Body of pancreas (tissue), 4 donors: ENCODE data around the gene CDC42SE2. TPM values are rescaled to one million over a fixed set of nuclear protein-coding genes. Genes with fewer than 3 reads are reported as not detected.

ENCODE experiments used
- ATAC-seq: fragments of 150-250 bp; one replicate; pipeline ENCODE4 v1.9.1; 2016
- DNase-seq, 4 donors: peaks; one replicate each; pipeline ENCODE4 v3.0.0-alpha.2; 2019
- H3K27ac ChIP-seq, 4 donors: fragments of 200-600 bp; sonication (generic); 1 replicate in 3 of 4; 2 replicates in 1 of 4; pipeline versions ENCODE4 v1.5.1 to v1.6.1; 2016 to 2019; ENCODE audit warnings: mild to moderate bottlenecking in 1 of 4, mixed read lengths in 1 of 4, moderate library complexity in 1 of 4
- H3K27me3 ChIP-seq, 2 donors: fragments of 200-600 bp; sonication (generic); one replicate each; pipeline ENCODE4 v1.6.0; 2016; ENCODE audit warnings: mild to moderate bottlenecking in 1 of 2
- H3K36me3 ChIP-seq, 2 donors: fragments of 200-600 bp; sonication (generic); replicated peaks in 1 of 2; 2 replicates each; pipeline ENCODE4 v1.5.1; 2016; ENCODE audit warnings: low read depth in 2 of 2; ENCODE audit not compliant: insufficient read depth in 1 of 2
- H3K4me1 ChIP-seq: fragments of 200-600 bp; sonication (generic); one replicate; pipeline ENCODE4 v1.6.0; 2016
- H3K4me3 ChIP-seq, 2 donors: fragments of 200-600 bp; sonication (generic); 1 replicate in 1 of 2; 2 replicates in 1 of 2; pipeline ENCODE4 v1.5.1; 2016 to 2019
- H3K9me3 ChIP-seq, 3 donors: fragments of 200-600 bp; sonication (generic); 1 replicate in 2 of 3; 2 replicates in 1 of 3; pipeline ENCODE4 v1.5.1; 2016
- POLR2A ChIP-seq, 3 donors: fragments of 450-650 bp; IDR thresholded peaks; one replicate each; pipeline ENCODE4 v1.6.1; 2016; ENCODE audit warnings: antibody characterized with exemption in 3 of 3, mild to moderate bottlenecking in 2 of 3
- WGBS, 2 donors: methylation state at CpG; one replicate each; pipeline ENCODE4 v1.1.5; 2017; 5-methylcytosine and 5-hydroxymethylcytosine counted together
- intact Hi-C: fragments of 100-400 bp; cut with DNase I; formaldehyde crosslinking; loops from one replicate; pipeline ENCODE4 v1.15.1; 2023
- total RNA-seq, 2 donors: library from RNA; depleted of rRNA; stranded (reverse); fragments of >200 nt; gene quantifications; one replicate each; pipeline ENCODE4 v1.1.0, GENCODE V29; 2016
- TF ChIP-seq, protein P1 (sequence below), 7 experiments: fragments of 450-650 bp in 4 of 7; fragments of 200-600 bp in 3 of 7; sonication (generic) in 3 of 7; IDR thresholded peaks; one replicate each; pipeline ENCODE4 v1.5.1; 2016 to 2019; ENCODE audit warnings: antibody characterized with exemption in 7 of 7

CDC42SE2 gene
- total RNA-seq, 2 donors from 2014 or later, result 23.4 to 33.5 TPM

DNA sequence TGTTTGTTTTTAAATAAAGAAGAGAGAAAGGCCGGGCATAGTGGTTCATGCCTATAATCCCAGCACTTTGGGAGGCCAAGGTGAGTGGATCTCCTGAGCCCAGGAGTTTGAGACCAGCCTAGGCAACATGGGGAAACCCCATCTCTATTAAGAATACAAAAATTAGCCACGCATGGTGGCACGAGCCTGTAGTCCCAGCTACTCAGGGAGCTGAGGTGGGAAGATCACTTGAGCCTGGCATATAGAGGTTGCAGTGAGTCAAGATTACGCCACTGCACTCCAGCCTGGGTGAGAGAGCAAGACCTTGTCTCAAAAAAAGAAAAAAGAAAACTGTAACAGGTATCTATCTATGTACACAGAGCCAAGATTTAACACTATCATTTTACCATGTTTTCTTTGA, 34.2 kb upstream of the CDC42SE2 start:
- 84 to 85% methylated on average over 4 of the region's 4 CpGs for WGBS, 2 donors
- Histone ChIP-seq H3K36me3 (no peaks in the 10 kb centered on the region), H3K4me1 (no peaks in the 10 kb centered on the region), H3K9me3 (no peaks in the 10 kb centered on the region), H3K4me3 (no peak overlapping the region), H3K27ac (no peak overlapping the region), H3K27me3 (no peaks in the 10 kb centered on the region)
- ATAC-seq (no peak), DNase-seq (no peak)
- intact Hi-C loops, result no loop called here
- TF ChIP-seq, protein P1, sequence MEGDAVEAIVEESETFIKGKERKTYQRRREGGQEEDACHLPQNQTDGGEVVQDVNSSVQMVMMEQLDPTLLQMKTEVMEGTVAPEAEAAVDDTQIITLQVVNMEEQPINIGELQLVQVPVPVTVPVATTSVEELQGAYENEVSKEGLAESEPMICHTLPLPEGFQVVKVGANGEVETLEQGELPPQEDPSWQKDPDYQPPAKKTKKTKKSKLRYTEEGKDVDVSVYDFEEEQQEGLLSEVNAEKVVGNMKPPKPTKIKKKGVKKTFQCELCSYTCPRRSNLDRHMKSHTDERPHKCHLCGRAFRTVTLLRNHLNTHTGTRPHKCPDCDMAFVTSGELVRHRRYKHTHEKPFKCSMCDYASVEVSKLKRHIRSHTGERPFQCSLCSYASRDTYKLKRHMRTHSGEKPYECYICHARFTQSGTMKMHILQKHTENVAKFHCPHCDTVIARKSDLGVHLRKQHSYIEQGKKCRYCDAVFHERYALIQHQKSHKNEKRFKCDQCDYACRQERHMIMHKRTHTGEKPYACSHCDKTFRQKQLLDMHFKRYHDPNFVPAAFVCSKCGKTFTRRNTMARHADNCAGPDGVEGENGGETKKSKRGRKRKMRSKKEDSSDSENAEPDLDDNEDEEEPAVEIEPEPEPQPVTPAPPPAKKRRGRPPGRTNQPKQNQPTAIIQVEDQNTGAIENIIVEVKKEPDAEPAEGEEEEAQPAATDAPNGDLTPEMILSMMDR (IDR thresholded peaks at IDR 0.05), result no peak
- TF ChIP-seq POLR2A (IDR thresholded peaks at IDR 0.05), result no peak

DNA sequence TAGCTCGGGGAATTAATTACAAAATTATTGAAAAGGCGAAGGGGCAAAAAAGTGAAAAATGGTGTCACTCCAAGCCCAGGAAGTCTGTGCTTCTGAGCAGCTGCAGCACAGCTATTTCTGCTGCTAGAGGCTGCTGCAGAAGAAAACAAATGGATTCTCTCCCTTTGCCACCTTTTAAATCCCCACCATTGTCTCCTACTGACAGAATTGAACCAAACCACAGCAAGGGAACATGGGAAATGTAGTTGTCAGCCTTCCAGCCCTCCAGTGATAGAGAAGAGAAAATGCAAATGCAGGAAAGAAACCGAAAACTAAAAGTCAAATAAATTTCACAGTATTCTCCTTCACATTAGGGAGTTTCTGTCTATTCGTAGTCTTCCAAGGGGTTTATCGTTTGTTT, 33.4 kb upstream of the CDC42SE2 start:
- 67 to 77% methylated on average over 5 of the region's 5 CpGs for WGBS, 2 donors
- no peak overlapping the region for H3K4me3 ChIP-seq
- DNase-seq (no peak), ATAC-seq (no peak)
- H3K4me1 ChIP-seq, result no peaks in the 10 kb centered on the region
- TF ChIP-seq POLR2A (IDR thresholded peaks at IDR 0.05), result no peak
- TF ChIP-seq, protein P1 (IDR thresholded peaks at IDR 0.05), result no peak
- H3K9me3 ChIP-seq, result no peaks in the 10 kb centered on the region
- H3K27ac ChIP-seq, result no peak overlapping the region
- intact Hi-C loops, result no loop called here
- H3K36me3 ChIP-seq, result no peaks in the 10 kb centered on the region
- H3K27me3 ChIP-seq, result no peaks in the 10 kb centered on the region

DNA sequence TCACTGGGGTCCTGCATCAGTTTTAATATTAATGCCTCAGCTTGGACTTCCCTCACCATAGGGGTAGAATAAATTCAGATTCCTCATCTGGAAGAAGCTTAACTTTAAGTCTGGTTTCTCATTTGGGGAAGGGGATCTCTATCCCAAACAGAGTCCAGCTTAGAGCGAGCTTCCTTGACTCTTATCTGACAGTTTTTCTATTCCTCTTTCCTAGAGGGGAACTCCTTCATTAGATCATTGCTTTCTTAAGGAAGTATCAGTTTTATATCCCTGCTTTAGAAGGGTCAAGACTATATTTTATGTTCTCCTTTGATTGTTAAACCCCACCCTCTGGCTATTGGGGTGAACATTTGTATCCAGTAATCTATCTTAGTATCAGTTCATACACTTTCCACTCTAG, 24.2 kb upstream of the CDC42SE2 start:
- H3K27me3 ChIP-seq, result no peaks in the 10 kb centered on the region
- intact Hi-C loops, result no loop called here
- no peak overlapping the region for H3K27ac ChIP-seq
- H3K4me1 ChIP-seq, result no peaks in the 10 kb centered on the region
- no peak overlapping the region for H3K4me3 ChIP-seq
- no peak for TF ChIP-seq POLR2A (IDR thresholded peaks at IDR 0.05)
- TF ChIP-seq, protein P1 (IDR thresholded peaks at IDR 0.05), result no peak
- ATAC-seq, result no peak
- 71 to 74% methylated on average over 1 of the region's 1 CpG for WGBS, 2 donors
- H3K9me3 ChIP-seq, result no peaks in the 10 kb centered on the region
- no peaks in the 10 kb centered on the region for H3K36me3 ChIP-seq
- DNase-seq, result no peak

DNA sequence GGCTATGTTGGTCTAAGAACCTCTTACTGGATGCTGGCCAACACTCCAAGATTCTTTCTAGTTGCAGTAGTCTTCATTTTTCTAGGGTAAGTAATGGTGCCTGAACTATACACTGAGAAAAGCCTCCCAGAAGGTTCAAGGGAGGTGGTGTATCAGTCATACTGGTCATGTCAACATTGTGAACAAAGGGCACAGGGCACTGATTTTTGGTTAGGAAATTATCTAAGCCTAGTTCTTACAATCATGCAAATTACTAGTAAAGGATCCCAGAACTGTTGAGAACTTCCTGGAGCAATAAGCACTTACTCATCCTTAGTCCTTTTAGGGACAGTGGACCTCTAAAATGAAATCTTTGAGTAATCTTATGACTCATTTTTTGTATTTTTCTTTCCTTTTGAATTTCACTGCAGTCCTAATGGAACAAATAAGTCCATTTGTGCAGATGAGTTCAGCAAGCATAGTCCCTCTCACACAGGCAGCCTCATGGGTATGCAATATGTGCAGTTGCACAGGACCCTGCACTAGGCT, 21.1 kb upstream of the CDC42SE2 start:
- Histone ChIP-seq H3K27ac (no peak overlapping the region), H3K27me3 (no peaks in the 10 kb centered on the region)
- TF ChIP-seq POLR2A (IDR thresholded peaks at IDR 0.05), result no peak
- TF ChIP-seq, protein P1 (IDR thresholded peaks at IDR 0.05), result no peak

DNA sequence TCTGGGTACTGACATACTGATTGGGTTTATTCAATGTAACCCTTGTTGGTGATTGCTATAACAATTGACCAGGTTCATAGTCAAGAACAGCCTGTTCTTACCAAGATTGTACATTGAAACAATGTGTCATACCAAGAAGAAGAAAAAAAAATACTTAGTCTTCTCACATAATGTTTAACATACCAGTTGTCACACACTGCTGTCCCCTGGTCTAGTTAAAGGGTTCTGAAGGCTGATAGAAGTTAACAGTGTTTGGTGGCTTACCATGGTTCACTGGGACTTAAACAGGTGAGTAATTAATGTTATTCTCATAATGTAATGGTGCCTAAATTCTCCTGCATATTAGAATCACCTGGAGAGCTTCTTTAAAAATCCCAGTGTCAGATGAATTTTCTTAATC, 18.5 kb upstream of the CDC42SE2 start:
- no peak for ATAC-seq
- Histone ChIP-seq H3K4me3 (no peak overlapping the region), H3K36me3 (no peaks in the 10 kb centered on the region), H3K9me3 (no peaks in the 10 kb centered on the region), H3K27ac (no peak overlapping the region), H3K27me3 (no peaks in the 10 kb centered on the region), H3K4me1 (no peaks in the 10 kb centered on the region)
- intact Hi-C loops, result no loop called here
- TF ChIP-seq POLR2A (IDR thresholded peaks at IDR 0.05), result no peak
- TF ChIP-seq, protein P1 (IDR thresholded peaks at IDR 0.05), result no peak
- no peak for DNase-seq

More for the DNA sequence above, 21.1 kb upstream of the CDC42SE2 start:
- Histone ChIP-seq H3K4me1 (no peaks in the 10 kb centered on the region), H3K4me3 (no peak overlapping the region), H3K36me3 (no peaks in the 10 kb centered on the region), H3K9me3 (no peaks in the 10 kb centered on the region)
- DNase-seq (no peak), ATAC-seq (no peak)
- intact Hi-C loops, result no loop called here
